ENCODE measurements around the gene ENO4. TPM values are rescaled to one million over a fixed set of nuclear protein-coding genes. Genes with fewer than 3 reads are reported as not detected.

ENO4 gene
- total RNA-seq, 2 donors from 2014 or later, result 0.27 to 0.91 TPM

- no peak for DNase-seq (ENCODE audit: low spot score)
- Histone ChIP-seq H3K9me3 (no peaks in the 10 kb centered on the region), H3K36me3 (no peaks in the 10 kb centered on the region), H3K4me1 (replicated peaks) (no peaks in the 10 kb centered on the region), H3K27ac (no peak overlapping the region), H3K4me3 (no peak overlapping the region), H3K27me3 (replicated peaks; ENCODE audit: insufficient read depth) (no peaks in the 10 kb centered on the region)
- TF ChIP-seq POLR2A (IDR thresholded peaks at IDR 0.05), result no peak
- intact Hi-C loops (cut with DNase I), result no loop called here
- 46% methylated on average over 2 of the region's 2 CpGs for WGBS
These were observed 16.8 kb downstream of the ENO4 start for GRCh38 chr10:116866066-116866465.

- 77% methylated on average over 6 of the region's 6 CpGs for WGBS
- H3K4me3 ChIP-seq, result no peak overlapping the region
- no peak for TF ChIP-seq POLR2AphosphoS5 (IDR thresholded peaks at IDR 0.05)
- no peak for TF ChIP-seq POLR2A (IDR thresholded peaks at IDR 0.05)
- no peak for TF ChIP-seq CTCF (IDR thresholded peaks at IDR 0.05)
- intact Hi-C loops (cut with DNase I), result no loop called here
- no peak overlapping the region for H3K27ac ChIP-seq
- H3K27me3 ChIP-seq (replicated peaks; ENCODE audit: insufficient read depth), result no peaks in the 10 kb centered on the region
- H3K4me1 ChIP-seq (replicated peaks), result no peaks in the 10 kb centered on the region
- no peaks in the 10 kb centered on the region for H3K9me3 ChIP-seq
- no peaks in the 10 kb centered on the region for H3K36me3 ChIP-seq
- DNase-seq (ENCODE audit: low spot score), result no peak
These were observed 17.8 kb downstream of the ENO4 start for GRCh38 chr10:116866987-116867595.

- H3K36me3 ChIP-seq, result no peaks in the 10 kb centered on the region
- 64% methylated on average over 4 of the region's 4 CpGs for WGBS
- intact Hi-C loops (cut with DNase I), result no loop called here
- no peak for DNase-seq (ENCODE audit: low spot score)
- H3K4me1 ChIP-seq (replicated peaks), result no peaks in the 10 kb centered on the region
- TF ChIP-seq POLR2A (IDR thresholded peaks at IDR 0.05) (no peak), CTCF (IDR thresholded peaks at IDR 0.05) (no peak), POLR2AphosphoS5 (IDR thresholded peaks at IDR 0.05) (no peak)
- no peaks in the 10 kb centered on the region for H3K9me3 ChIP-seq
- H3K27me3 ChIP-seq (replicated peaks; ENCODE audit: insufficient read depth), result no peaks in the 10 kb centered on the region
- no peak overlapping the region for H3K4me3 ChIP-seq
- H3K27ac ChIP-seq, result no peak overlapping the region
These were observed 18.9 kb downstream of the ENO4 start for GRCh38 chr10:116868198-116868676.

- no peak overlapping the region for H3K27ac ChIP-seq
- intact Hi-C loops (cut with DNase I), result no loop called here
- DNase-seq (ENCODE audit: low spot score), result no peak
- H3K36me3 ChIP-seq, result no peaks in the 10 kb centered on the region
- H3K27me3 ChIP-seq (replicated peaks; ENCODE audit: insufficient read depth), result no peaks in the 10 kb centered on the region
- H3K9me3 ChIP-seq, result no peaks in the 10 kb centered on the region
- no peaks in the 10 kb centered on the region for H3K4me1 ChIP-seq (replicated peaks)
- 30% methylated on average over 4 of the region's 4 CpGs for WGBS
- TF ChIP-seq POLR2A (IDR thresholded peaks at IDR 0.05), result no peak
- TF ChIP-seq CTCF (IDR thresholded peaks at IDR 0.05), result no peak
- H3K4me3 ChIP-seq, result no peak overlapping the region
These were observed 19.4 kb downstream of the ENO4 start for GRCh38 chr10:116868722-116869121.

GRCh38 chr10:116870949-116871348 lies 21.6 kb downstream of the ENO4 start:
- Histone ChIP-seq H3K36me3 (no peaks in the 10 kb centered on the region), H3K4me1 (replicated peaks) (no peaks in the 10 kb centered on the region), H3K27ac (no peak overlapping the region), H3K4me3 (no peak overlapping the region), H3K27me3 (replicated peaks; ENCODE audit: insufficient read depth) (no peaks in the 10 kb centered on the region), H3K9me3 (no peaks in the 10 kb centered on the region)
- intact Hi-C loops (cut with DNase I), result no loop called here
- WGBS, result 94% methylated on average over 2 of the region's 2 CpGs
- TF ChIP-seq POLR2A (IDR thresholded peaks at IDR 0.05) (no peak), CTCF (IDR thresholded peaks at IDR 0.05) (no peak), POLR2AphosphoS5 (IDR thresholded peaks at IDR 0.05) (no peak)
- DNase-seq (ENCODE audit: low spot score), result no peak

All from prostate gland (tissue), 2 donors.